ENCODE data around the gene RAB11FIP4. TPM values are rescaled to one million over a fixed set of nuclear protein-coding genes. Genes with fewer than 3 reads are reported as not detected.

Gene RAB11FIP4
- total RNA-seq, 4 donors from 2014 or later = 0.09 to 0.22 (median 0.16) TPM; not detected in 1

GRCh38 chr17:31587462-31587861, 196.0 kb downstream of the RAB11FIP4 start:
- H3K27me3 ChIP-seq = no peaks in the 10 kb centered on the region
- peaks cover 0 to 2% of the 10 kb centered on the region in 2 donors for H3K4me1 ChIP-seq
- ATAC-seq = no peak
- no peak overlapping the region for H3K4me3 ChIP-seq
- no peaks in the 10 kb centered on the region for H3K9me3 ChIP-seq
- intact Hi-C loops (cut with DNase I; ENCODE audit: low total_unique reads) (no loop called here), in situ Hi-C loops (cut with MboI; ENCODE audit: low sequenced_read_pairs in 4 of 4) (no loop called here)
- TF ChIP-seq POLR2A (IDR thresholded peaks at IDR 0.05) = no peak
- no peaks in the 10 kb centered on the region for H3K36me3 ChIP-seq
- H3K27ac ChIP-seq = no peak overlapping the region
- DNase-seq = no peak

MicroRNA genes within 50 kb of the gene (microRNA counts, 767-probe panel; counts per million panel counts)
- microRNA hsa-miR-193a-3p = 356 to 448 counts per million in 2 donors
- 356 to 448 counts per million in 2 donors for microRNA hsa-miR-193a-5p

Small RNA genes within 50 kb of the gene (microRNA-seq; reads per million reads assigned to microRNA genes)
- gene MIR193A (ENCODE audit: borderline replicate concordance in 2 of 2) (283 to 317 reads per million in 2 donors), gene MIR365B (ENCODE audit: borderline replicate concordance in 2 of 2) (0.85 to 1.2 reads per million in 2 donors), gene MIR4725 (ENCODE audit: borderline replicate concordance in 2 of 2) (0 to 1.2 reads per million in 2 donors)

Other genes starting within 250 kb of the RAB11FIP4 start
- gene OMG, start 94.4 kb upstream of the RAB11FIP4 start, total RNA-seq = not detected
- gene EVI2B, start 77.6 kb upstream of the RAB11FIP4 start, total RNA-seq = 1 to 10 TPM; 1.2 to 4.2 (median 2.5) TPM
- gene EVI2A, start 70.1 kb upstream of the RAB11FIP4 start, total RNA-seq = 1 to 10 TPM in 2 of 4 donors, under 1 TPM in 2; 0.49 to 2.2 (median 0.96) TPM

Measured in gastrocnemius medialis (tissue), 4 donors.